ENCODE results near the gene SPAG17.

Gene SPAG17

DNA sequence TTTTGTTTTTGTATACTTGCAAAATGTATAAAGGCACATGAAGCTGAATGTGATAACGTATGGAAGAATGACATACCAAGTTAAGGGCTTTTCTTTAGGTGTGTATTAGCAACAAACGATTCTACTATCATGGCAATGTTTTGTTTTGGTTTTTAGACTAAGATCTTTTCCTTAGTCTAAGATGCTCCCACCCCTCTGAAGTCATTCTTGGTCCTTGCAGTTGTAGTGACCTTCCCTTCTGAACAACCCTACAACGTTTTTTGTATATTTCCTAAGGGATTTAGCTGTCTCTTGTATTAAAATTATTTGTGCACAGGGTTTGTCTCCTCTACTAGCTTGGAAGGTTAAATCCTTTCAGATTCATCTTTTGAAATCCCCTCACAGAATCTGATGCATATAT, 61.0 kb downstream of the SPAG17 start:
- H3K4me3 ChIP-seq (ENCODE audit: low read depth, low read length): no peak overlapping the region
- TF ChIP-seq, protein P1, sequence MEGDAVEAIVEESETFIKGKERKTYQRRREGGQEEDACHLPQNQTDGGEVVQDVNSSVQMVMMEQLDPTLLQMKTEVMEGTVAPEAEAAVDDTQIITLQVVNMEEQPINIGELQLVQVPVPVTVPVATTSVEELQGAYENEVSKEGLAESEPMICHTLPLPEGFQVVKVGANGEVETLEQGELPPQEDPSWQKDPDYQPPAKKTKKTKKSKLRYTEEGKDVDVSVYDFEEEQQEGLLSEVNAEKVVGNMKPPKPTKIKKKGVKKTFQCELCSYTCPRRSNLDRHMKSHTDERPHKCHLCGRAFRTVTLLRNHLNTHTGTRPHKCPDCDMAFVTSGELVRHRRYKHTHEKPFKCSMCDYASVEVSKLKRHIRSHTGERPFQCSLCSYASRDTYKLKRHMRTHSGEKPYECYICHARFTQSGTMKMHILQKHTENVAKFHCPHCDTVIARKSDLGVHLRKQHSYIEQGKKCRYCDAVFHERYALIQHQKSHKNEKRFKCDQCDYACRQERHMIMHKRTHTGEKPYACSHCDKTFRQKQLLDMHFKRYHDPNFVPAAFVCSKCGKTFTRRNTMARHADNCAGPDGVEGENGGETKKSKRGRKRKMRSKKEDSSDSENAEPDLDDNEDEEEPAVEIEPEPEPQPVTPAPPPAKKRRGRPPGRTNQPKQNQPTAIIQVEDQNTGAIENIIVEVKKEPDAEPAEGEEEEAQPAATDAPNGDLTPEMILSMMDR (IDR thresholded peaks at IDR 0.05; ENCODE audit: low read depth, low read length): no peak

DNA sequence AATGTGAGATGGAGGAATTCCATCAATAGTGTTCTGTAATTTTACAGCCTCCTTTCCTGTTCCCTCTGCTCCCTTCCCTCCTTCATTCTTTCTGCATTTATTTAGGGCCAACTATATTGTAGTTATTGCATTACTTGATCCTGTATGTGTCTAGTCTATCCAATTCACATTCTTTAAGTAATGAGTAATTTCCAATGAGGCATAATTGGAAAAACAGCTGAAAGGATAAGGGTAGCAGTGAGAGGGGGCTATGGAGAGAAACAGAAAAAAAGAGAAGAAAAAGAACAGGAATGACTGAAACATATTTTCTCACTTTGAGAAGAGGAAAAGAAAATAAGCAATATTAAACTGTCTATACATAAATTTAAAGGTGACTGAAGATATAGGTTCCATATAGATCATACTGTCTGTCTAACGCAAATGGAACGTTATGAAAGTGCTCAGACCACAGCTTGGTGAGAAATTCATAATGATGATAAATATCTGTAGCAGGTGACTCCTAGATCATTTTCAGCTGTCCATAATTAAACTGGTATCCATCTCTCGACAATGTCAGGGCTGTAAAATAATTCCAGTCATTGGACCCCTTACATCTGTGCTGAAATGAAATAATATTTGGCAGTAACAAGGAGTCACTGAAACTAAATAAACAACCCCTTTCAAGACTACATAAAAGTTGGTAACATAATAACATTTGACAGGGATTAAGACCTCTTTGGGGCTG, 61.8 kb downstream of the SPAG17 start:
- TF ChIP-seq, protein P1 (IDR thresholded peaks at IDR 0.05; ENCODE audit: low read depth, low read length): no peak
- no peak overlapping the region for H3K4me3 ChIP-seq (ENCODE audit: low read depth, low read length)

DNA sequence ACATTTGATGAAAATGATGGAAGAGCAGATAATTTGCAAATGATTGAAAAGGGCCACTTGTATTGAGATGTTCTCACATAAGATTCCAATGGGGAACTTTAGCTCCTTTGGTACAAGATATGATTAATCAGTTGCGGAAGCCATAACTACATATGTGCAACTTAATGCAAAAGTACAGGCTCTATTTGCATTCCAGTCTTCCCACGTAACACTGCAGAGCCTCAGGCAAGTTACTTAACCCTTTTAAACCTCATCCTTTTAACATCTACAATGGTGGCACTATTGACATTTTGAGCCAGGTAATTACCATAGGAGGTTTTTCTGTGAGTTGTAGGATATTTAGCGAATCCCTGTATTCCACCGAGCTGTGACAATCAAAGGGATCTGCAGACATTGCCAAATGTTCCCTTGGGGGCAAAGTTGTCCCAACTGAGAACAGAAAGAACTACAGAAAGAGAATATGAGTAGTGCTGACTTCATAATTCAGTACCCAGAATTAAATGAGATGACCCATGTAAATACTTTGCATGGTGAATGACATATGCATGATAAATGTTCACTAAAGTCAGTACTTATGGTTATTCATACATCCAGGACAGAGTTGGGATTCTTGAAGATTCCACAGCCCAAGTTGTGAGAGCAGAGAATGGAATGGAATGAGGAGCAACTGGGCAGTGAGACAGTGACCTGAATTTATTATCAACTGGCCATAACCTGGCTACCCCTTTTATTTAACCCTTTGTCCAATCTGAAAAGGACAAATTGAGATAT, 62.6 kb downstream of the SPAG17 start:
- no peak overlapping the region for H3K4me3 ChIP-seq (ENCODE audit: low read depth, low read length)
- TF ChIP-seq, protein P1 (IDR thresholded peaks at IDR 0.05; ENCODE audit: low read depth, low read length): no peak

DNA sequence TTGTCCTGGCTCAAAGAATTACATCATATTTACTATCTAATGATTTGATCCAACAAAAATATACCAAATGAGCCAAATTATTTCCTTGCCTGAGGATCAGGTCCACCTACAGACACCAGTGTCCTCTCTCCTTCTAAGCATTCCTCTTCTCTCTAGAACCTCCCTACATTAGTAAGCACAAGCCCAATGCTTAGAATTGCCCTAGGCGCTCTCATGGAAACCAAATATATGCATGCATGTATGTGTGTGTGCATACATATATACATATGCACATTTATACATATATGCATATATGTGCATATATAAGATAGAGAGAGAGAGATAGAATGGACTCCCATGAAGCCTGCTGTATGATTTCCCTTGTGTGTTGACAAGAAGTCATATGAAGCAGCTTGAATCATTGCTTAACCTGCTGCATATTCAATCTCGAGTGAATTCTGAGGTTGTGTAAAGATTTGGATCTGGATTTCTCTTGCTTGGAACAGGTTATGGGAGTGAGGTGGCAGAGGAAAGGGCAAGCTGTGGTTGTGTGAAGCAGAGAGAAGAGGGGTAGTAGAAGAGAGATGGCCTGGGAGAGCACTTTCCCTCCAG, 66.1 kb downstream of the SPAG17 start:
- TF ChIP-seq, protein P1 (IDR thresholded peaks at IDR 0.05; ENCODE audit: low read depth, low read length): no peak
- no peak overlapping the region for H3K4me3 ChIP-seq (ENCODE audit: low read depth, low read length)

DNA sequence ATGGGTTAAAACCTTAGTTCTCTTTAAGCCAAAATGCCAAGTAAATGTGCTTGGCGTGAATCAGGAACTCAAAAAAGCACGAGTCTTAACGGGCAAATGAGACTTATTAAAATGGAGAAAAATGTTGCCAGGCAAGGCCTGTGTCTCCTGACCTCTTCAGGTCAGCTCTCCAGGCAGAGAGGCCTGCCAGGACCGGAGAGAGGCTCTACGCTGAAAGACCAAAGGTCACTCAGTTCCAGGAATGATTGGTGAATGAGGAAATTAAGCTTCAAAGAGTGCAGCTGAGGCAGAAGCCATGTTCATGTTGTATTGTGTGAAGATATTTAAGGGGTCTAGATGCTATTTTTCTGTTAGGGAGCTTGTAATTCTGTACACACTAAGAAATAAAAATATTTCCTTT, 66.6 kb downstream of the SPAG17 start:
- TF ChIP-seq, protein P1 (IDR thresholded peaks at IDR 0.05; ENCODE audit: low read depth, low read length): no peak
- H3K4me3 ChIP-seq (ENCODE audit: low read depth, low read length): no peak overlapping the region

DNA sequence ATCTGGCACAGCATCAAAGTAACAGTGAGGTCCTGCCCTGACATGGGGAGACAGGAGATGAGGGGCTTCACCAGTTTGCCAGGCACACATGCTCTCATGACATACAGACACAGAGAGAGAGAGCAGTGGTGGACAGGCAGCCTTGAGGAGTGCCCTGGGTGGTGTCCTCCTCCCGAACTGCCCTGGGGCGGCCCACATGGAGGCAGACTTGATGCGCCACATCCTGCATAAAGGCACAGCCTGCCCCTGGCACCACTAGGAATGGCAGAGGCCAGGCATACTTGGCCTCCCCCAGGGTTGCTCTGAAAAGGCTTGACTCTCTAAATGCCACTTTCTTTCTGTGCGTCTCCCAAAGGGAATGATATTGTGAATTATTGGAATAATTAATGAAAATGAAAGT, 67.5 kb downstream of the SPAG17 start:
- TF ChIP-seq, protein P1 (IDR thresholded peaks at IDR 0.05; ENCODE audit: low read depth, low read length): no peak
- H3K4me3 ChIP-seq (ENCODE audit: low read depth, low read length): no peak overlapping the region

DNA sequence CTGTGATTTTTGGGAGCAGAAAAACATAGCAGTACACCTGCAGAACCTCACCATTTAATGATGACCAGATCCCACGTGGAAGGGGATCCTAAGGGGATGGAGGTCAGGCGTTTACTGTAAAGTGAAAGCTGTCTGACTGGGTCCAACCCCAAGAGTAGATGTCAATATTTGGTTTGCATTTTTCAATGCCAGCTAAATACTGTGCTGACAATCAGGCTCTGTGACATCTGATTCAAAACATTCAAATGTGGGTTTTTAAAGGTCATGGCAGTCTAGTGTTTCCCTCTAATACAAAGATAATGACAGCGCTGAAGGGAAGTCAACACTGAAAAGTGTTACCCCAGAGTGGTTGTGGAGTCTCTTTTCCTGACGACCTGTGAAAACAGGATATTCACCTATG, 68.1 kb downstream of the SPAG17 start:
- no peak overlapping the region for H3K4me3 ChIP-seq (ENCODE audit: low read depth, low read length)

More for the DNA sequence above, 68.1 kb downstream of the SPAG17 start:
- TF ChIP-seq, protein P1 (IDR thresholded peaks at IDR 0.05; ENCODE audit: low read depth, low read length): no peak
